ENCODE measurements around the gene SAMD5.

DNA sequence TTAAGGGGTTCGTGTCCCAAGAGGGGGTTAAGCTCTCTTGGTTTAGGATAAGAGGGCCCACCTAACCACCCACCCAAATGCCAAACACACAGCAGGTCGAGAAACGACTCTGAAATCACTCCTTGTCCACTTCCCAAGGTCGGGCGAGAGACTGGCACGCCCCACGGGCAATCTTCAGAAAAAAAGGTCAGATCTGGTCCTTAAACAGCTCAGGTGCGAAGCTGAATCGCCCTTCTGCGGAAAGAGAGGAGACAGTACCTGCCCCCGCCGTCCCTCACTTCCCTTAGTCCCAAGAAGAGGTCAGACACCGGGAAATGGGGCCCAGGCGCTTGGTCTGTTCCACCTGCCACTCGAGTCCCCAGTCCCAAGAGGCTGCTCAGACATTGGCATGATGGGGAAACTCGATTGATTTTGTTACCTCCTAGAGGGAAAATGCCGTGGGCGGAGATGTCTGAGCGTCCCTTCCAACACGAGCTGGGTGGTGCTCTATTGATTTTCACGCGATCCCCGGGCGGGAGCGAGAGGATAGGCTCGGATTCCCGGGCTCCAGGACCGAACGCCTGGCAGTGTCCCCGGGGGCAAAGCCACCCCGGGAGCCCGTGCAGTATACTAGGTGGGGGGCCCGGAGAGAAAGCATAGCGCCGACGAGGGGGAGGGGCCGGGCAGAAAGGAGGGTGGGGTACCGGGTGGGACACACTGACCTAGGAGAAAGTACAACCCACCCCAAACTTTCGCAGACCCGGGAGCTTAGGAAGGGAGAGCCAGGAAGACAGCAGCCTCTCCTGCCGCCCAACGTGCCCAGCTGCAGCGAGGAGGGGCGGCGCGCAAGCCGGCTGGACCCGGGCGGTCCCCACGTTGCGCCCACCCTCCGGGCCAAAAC is 1.1 kb upstream of the SAMD5 start:
- TF ChIP-seq CTCF (conservative IDR thresholded peaks at IDR 0.05 in 1 of 2, IDR thresholded peaks at IDR 0.05 in 1 of 2; ENCODE audit: low read depth in 1 of 2, low read length in 2 of 2): no peak
- TF ChIP-seq EZH2 (IDR thresholded peaks at IDR 0.05; ENCODE audit: low read length, missing control alignments): no peak
